ENCODE measurements around the gene NHERF2. TPM values are rescaled to one million over a fixed set of nuclear protein-coding genes. Genes with fewer than 3 reads are reported as not detected.

Gene NHERF2
- total and polyA plus RNA-seq, 9 of the 15 experiments (the other 6 are each of a cell fraction or from before 2014, with no cell fraction given) = 0.15 to 42.0 (median 12.5) TPM

GRCh38 chr16:2033057-2033908, 6.6 kb downstream of the NHERF2 start (continued):
- TF ChIP-seq FOXJ2 (tag; IDR thresholded peaks at IDR 0.05) = no peak
- TF ChIP-seq, protein P1, sequence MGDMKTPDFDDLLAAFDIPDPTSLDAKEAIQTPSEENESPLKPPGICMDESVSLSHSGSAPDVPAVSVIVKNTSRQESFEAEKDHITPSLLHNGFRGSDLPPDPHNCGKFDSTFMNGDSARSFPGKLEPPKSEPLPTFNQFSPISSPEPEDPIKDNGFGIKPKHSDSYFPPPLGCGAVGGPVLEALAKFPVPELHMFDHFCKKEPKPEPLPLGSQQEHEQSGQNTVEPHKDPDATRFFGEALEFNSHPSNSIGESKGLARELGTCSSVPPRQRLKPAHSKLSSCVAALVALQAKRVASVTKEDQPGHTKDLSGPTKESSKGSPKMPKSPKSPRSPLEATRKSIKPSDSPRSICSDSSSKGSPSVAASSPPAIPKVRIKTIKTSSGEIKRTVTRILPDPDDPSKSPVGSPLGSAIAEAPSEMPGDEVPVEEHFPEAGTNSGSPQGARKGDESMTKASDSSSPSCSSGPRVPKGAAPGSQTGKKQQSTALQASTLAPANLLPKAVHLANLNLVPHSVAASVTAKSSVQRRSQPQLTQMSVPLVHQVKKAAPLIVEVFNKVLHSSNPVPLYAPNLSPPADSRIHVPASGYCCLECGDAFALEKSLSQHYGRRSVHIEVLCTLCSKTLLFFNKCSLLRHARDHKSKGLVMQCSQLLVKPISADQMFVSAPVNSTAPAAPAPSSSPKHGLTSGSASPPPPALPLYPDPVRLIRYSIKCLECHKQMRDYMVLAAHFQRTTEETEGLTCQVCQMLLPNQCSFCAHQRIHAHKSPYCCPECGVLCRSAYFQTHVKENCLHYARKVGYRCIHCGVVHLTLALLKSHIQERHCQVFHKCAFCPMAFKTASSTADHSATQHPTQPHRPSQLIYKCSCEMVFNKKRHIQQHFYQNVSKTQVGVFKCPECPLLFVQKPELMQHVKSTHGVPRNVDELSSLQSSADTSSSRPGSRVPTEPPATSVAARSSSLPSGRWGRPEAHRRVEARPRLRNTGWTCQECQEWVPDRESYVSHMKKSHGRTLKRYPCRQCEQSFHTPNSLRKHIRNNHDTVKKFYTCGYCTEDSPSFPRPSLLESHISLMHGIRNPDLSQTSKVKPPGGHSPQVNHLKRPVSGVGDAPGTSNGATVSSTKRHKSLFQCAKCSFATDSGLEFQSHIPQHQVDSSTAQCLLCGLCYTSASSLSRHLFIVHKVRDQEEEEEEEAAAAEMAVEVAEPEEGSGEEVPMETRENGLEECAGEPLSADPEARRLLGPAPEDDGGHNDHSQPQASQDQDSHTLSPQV (IDR thresholded peaks at IDR 0.05) = no peak
- TF ChIP-seq HNRNPL (IDR thresholded peaks at IDR 0.05; ENCODE audit: low read depth, low read length) = 0 out of 2 replicates have a peak, but pooled peaks have one; percentile 52
- TF ChIP-seq ZZZ3 (IDR thresholded peaks at IDR 0.05) = no peak
- no peak for TF ChIP-seq RBM17 (IDR thresholded peaks at IDR 0.05; ENCODE audit: borderline replicate concordance, low read depth, low read length)
- no peak for TF ChIP-seq RBM34 (IDR thresholded peaks at IDR 0.05; ENCODE audit: borderline replicate concordance, insufficient read depth, low read length)
- TF ChIP-seq ZNF324 (CRISPR knock-in tag; IDR thresholded peaks at IDR 0.05) = no peak
- TF ChIP-seq, protein P2, sequence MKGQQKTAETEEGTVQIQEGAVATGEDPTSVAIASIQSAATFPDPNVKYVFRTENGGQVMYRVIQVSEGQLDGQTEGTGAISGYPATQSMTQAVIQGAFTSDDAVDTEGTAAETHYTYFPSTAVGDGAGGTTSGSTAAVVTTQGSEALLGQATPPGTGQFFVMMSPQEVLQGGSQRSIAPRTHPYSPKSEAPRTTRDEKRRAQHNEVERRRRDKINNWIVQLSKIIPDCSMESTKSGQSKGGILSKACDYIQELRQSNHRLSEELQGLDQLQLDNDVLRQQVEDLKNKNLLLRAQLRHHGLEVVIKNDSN (CRISPR knock-in tag; IDR thresholded peaks at IDR 0.05) = no peak
- no peak for TF ChIP-seq EGR1 (conservative IDR thresholded peaks at IDR 0.05)
- peak; percentile 80 for TF ChIP-seq FOSL1 (tag; conservative IDR thresholded peaks at IDR 0.05)
- no peak for TF ChIP-seq NFRKB (IDR thresholded peaks at IDR 0.05; ENCODE audit: low read depth)
- TF ChIP-seq, protein P3, sequence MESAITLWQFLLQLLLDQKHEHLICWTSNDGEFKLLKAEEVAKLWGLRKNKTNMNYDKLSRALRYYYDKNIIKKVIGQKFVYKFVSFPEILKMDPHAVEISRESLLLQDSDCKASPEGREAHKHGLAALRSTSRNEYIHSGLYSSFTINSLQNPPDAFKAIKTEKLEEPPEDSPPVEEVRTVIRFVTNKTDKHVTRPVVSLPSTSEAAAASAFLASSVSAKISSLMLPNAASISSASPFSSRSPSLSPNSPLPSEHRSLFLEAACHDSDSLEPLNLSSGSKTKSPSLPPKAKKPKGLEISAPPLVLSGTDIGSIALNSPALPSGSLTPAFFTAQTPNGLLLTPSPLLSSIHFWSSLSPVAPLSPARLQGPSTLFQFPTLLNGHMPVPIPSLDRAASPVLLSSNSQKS (CRISPR knock-in tag; IDR thresholded peaks at IDR 0.05) = no peak
- TF ChIP-seq NR2C2 (CRISPR knock-in tag; IDR thresholded peaks at IDR 0.05) = no peak
- TF ChIP-seq NR2C2 (tag; IDR thresholded peaks at IDR 0.05) = no peak
- TF ChIP-seq ZNF668 (CRISPR knock-in tag; IDR thresholded peaks at IDR 0.05) = no peak
- 0 out of 2 replicates have a peak, but pooled peaks have one; percentile 27 for TF ChIP-seq ZBTB1 (CRISPR knock-in tag; IDR thresholded peaks at IDR 0.05; ENCODE audit: borderline replicate concordance, low read depth)
- TF ChIP-seq TBP (optimal IDR thresholded peaks at IDR 0.05; ENCODE audit: low read depth, low read length) = no peak
- no peak for TF ChIP-seq CTCF (IDR thresholded peaks at IDR 0.05 in 2 of 3, conservative IDR thresholded peaks at IDR 0.05 in 1 of 3; ENCODE audit: insufficient read depth in 2 of 3, low read depth in 1 of 3, low read length in 3 of 3)

Measured in K562 (cell line).